Suprapubic skin (tissue), 4 donors: ENCODE data around the gene MRAP2. TPM values are rescaled to one million over a fixed set of nuclear protein-coding genes. Genes with fewer than 3 reads are reported as not detected.

Experiments
- DNase-seq, 2 donors: peaks; one replicate each; pipeline ENCODE4 v3.0.0-alpha.2; 2019; ENCODE audit warnings: low spot score in 2 of 2
- H3K27ac ChIP-seq: fragments of 200-600 bp; sonication (generic); one replicate; pipeline ENCODE4 v1.5.1; 2019
- H3K27me3 ChIP-seq: fragments of 200-600 bp; sonication (generic); one replicate; pipeline ENCODE4 v1.5.1; 2019
- H3K36me3 ChIP-seq: fragments of 200-600 bp; sonication (generic); one replicate; pipeline ENCODE4 v1.5.1; 2019
- H3K4me1 ChIP-seq: fragments of 200-600 bp; sonication (generic); one replicate; pipeline ENCODE4 v1.5.1; 2019
- H3K4me3 ChIP-seq: fragments of 200-600 bp; sonication (generic); one replicate; pipeline ENCODE4 v1.5.1; 2019; ENCODE audit warnings: mild to moderate bottlenecking
- H3K9me3 ChIP-seq: fragments of 200-600 bp; sonication (generic); one replicate; pipeline ENCODE4 v1.5.1; 2019
- EP300 ChIP-seq: sonication (generic); formaldehyde crosslinking; IDR thresholded peaks from one replicate; pipeline ENCODE4 v1.6.1; 2017; ENCODE audit warnings: antibody characterized with exemption
- POLR2A ChIP-seq, 2 donors: fragments of 450-650 bp; IDR thresholded peaks; one replicate each; pipeline ENCODE4 v1.6.1; 2017; ENCODE audit warnings: antibody characterized with exemption in 2 of 2, mild to moderate bottlenecking in 2 of 2, moderate library complexity in 2 of 2
- POLR2AphosphoS5 ChIP-seq, 3 donors: sonication (generic); formaldehyde crosslinking; IDR thresholded peaks; one replicate each; pipeline ENCODE4 v1.6.1; 2017; ENCODE audit warnings: antibody characterized with exemption in 3 of 3
- WGBS: methylation state at CpG from one replicate; pipeline ENCODE4 v1.1.5; 2018; 5-methylcytosine and 5-hydroxymethylcytosine counted together
- total RNA-seq, 4 donors: library from RNA; depleted of rRNA; stranded (reverse); fragments of >200 nt; gene quantifications; one replicate each; pipeline ENCODE4 v1.1.0, GENCODE V29; 2016
- TF ChIP-seq, protein P1 (sequence below), 2 donors: fragments of 200-600 bp in 1 of 2; fragments of 450-650 bp in 1 of 2; sonication (generic) in 1 of 2; IDR thresholded peaks; one replicate each; pipeline ENCODE4 v1.5.1; 2016 to 2019; ENCODE audit warnings: antibody characterized with exemption in 2 of 2, mild to moderate bottlenecking in 1 of 2, moderate library complexity in 1 of 2

The MRAP2 gene
- total RNA-seq, 4 donors from 2014 or later, result 1.2 to 2.8 (median 1.8) TPM

DNA sequence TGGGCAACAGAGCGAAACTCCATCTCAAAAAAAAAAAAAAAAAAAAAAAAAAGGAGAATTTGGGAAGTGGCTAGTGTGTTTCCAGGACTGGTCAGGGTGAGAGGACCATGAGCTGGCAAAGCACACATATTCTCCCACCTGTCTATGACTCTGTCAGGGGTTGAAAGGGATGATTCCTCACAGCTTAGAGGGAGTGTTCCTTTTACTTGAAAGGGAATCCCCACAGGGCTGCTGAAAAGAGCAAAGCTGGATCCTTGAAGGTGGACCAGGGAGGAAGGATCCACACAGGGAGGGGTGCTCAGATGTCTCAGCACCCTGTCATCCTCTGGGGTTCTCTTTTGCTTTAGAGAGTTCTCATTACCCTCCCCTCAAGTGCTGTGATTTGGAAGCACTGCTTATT, 13.2 kb downstream of the MRAP2 start:
- Histone ChIP-seq H3K36me3 (no peaks in the 10 kb centered on the region), H3K4me1 (peaks cover 2% of the 10 kb centered on the region), H3K4me3 (no peak overlapping the region), H3K9me3 (no peaks in the 10 kb centered on the region), H3K27me3 (no peaks in the 10 kb centered on the region), H3K27ac (no peak overlapping the region)
- TF ChIP-seq, protein P1, sequence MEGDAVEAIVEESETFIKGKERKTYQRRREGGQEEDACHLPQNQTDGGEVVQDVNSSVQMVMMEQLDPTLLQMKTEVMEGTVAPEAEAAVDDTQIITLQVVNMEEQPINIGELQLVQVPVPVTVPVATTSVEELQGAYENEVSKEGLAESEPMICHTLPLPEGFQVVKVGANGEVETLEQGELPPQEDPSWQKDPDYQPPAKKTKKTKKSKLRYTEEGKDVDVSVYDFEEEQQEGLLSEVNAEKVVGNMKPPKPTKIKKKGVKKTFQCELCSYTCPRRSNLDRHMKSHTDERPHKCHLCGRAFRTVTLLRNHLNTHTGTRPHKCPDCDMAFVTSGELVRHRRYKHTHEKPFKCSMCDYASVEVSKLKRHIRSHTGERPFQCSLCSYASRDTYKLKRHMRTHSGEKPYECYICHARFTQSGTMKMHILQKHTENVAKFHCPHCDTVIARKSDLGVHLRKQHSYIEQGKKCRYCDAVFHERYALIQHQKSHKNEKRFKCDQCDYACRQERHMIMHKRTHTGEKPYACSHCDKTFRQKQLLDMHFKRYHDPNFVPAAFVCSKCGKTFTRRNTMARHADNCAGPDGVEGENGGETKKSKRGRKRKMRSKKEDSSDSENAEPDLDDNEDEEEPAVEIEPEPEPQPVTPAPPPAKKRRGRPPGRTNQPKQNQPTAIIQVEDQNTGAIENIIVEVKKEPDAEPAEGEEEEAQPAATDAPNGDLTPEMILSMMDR (IDR thresholded peaks at IDR 0.05), result no peak
- no peak for TF ChIP-seq POLR2AphosphoS5 (IDR thresholded peaks at IDR 0.05)
- no peak for TF ChIP-seq EP300
- no peak for TF ChIP-seq POLR2A (IDR thresholded peaks at IDR 0.05)
- DNase-seq, result no peak
- 82% methylated on average over 1 of the region's 1 CpG for WGBS

DNA sequence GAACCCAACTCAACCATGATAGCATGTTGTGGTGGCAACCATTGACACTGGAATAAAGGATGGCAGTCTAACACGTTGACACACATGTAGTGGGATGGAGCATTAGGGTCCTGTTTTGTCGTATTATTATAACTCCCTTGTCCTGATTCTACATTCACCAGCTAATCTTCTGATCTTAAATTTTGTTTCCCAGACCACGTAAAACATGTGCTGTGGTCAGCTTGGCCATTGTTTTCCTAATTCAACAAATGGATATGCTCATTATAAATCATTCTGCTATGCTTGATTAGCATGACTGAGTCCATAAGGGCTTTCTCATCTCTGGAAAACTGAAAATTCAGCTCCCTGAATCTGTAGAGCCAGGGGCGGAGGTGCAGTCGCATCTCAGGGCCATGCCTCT, 15.0 kb downstream of the MRAP2 start:
- no peak for DNase-seq
- TF ChIP-seq POLR2AphosphoS5 (IDR thresholded peaks at IDR 0.05) (no peak), POLR2A (IDR thresholded peaks at IDR 0.05) (no peak), EP300 (no peak)
- TF ChIP-seq, protein P1 (IDR thresholded peaks at IDR 0.05), result no peak
- Histone ChIP-seq H3K36me3 (no peaks in the 10 kb centered on the region), H3K4me1 (peaks cover 9% of the 10 kb centered on the region), H3K27ac (no peak overlapping the region), H3K9me3 (no peaks in the 10 kb centered on the region), H3K27me3 (no peaks in the 10 kb centered on the region), H3K4me3 (no peak overlapping the region)
- 84% methylated on average over 5 of the region's 5 CpGs for WGBS

DNA sequence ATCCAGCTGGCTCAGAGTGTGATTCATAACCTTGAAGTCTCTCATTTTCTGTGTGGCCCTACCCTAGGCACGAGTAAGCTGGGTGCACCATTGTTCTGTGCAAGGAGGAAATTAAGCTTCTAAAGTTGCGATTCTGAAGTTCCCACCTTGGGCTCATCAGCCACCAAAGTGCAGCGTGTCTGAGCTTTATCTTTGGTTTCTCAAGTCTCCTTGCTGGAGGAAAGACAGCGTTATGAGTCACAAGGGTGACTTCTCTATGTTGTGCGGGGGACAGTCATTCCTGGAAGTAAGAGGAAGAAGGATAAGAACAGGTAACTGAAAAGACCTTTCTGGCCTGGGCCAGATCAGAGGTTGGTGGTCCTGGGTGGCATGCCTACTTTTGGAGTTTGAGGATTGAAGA, 16.8 kb downstream of the MRAP2 start:
- no peak overlapping the region for H3K4me3 ChIP-seq
- no peak for DNase-seq
- WGBS, result 95% methylated on average over 5 of the region's 5 CpGs
- no peaks in the 10 kb centered on the region for H3K9me3 ChIP-seq
- no peak for TF ChIP-seq POLR2AphosphoS5 (IDR thresholded peaks at IDR 0.05)
- TF ChIP-seq, protein P1 (IDR thresholded peaks at IDR 0.05), result no peak
- no peak for TF ChIP-seq POLR2A (IDR thresholded peaks at IDR 0.05)
- TF ChIP-seq EP300, result no peak
- peaks cover 9% of the 10 kb centered on the region for H3K4me1 ChIP-seq
- H3K27me3 ChIP-seq, result no peaks in the 10 kb centered on the region
- H3K27ac ChIP-seq, result no peak overlapping the region
- no peaks in the 10 kb centered on the region for H3K36me3 ChIP-seq

DNA sequence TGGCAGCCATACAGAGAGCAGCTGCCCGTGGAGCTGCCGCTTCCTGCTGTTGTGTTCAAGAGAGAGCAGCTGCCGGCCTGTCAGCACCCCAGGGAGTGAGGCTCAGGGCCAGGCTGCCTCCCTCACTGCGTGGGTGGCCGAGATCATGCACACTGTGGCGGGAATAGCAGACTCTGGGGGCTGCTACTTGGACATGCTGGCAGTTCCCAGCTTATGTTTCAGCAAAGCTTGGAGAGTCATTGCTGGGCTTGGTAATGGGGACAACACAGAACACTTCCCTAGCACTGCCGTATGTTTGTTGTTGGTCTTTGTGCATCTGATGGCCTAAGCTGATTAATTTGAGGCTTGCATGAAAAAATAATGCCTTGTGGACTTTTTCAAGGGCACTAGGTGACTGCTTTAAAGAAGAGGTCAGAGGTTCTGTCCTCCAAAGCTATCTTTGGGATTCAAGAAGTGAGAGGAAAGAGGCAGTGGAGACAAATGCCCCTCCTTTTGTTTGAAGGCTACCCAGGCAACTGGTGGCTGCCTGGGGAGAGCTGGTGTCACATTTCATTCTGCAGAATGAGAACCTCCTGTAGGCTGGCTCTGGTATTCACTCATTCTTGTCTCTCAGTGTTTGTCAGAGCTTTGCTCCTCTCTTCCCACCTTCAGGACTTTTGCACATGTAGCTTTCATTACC, 18.8 kb downstream of the MRAP2 start:
- TF ChIP-seq POLR2AphosphoS5 (IDR thresholded peaks at IDR 0.05) (no peak), EP300 (no peak), POLR2A (IDR thresholded peaks at IDR 0.05) (no peak)
- TF ChIP-seq, protein P1 (IDR thresholded peaks at IDR 0.05), result no peak
- H3K9me3 ChIP-seq, result no peaks in the 10 kb centered on the region
- H3K27ac ChIP-seq, result no peak overlapping the region
- WGBS, result 22% methylated on average over 7 of the region's 7 CpGs
- peak overlapping the region; percentile 16 for H3K4me3 ChIP-seq
- no peaks in the 10 kb centered on the region for H3K27me3 ChIP-seq
- H3K4me1 ChIP-seq, result peaks cover 9% of the 10 kb centered on the region
- no peaks in the 10 kb centered on the region for H3K36me3 ChIP-seq
- no peak for DNase-seq

DNA sequence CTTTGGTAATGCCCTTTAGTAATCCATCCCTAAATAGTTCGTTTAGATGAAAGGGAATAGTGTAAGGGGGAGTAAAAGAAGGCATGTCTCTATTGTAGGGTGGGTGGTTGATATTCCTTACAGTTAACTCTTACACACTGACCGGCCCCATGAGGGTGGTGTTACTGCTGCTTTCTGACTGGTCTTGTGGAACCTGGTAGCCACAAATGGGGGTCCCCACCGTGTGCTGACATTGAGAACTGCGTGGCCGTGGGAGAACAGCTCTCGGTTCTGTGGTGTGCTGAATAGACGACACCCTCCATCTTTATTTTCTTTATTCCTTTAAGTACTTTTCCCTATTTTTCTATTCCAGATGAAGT, 19.3 kb downstream of the MRAP2 start:
- Histone ChIP-seq H3K4me1 (peaks cover 9% of the 10 kb centered on the region), H3K27ac (no peak overlapping the region), H3K9me3 (no peaks in the 10 kb centered on the region), H3K4me3 (no peak overlapping the region), H3K27me3 (no peaks in the 10 kb centered on the region), H3K36me3 (no peaks in the 10 kb centered on the region)
- DNase-seq, result no peak
- 82% methylated on average over 7 of the region's 7 CpGs for WGBS
- TF ChIP-seq, protein P1 (IDR thresholded peaks at IDR 0.05), result no peak
- TF ChIP-seq POLR2AphosphoS5 (IDR thresholded peaks at IDR 0.05), result no peak
- no peak for TF ChIP-seq EP300
- TF ChIP-seq POLR2A (IDR thresholded peaks at IDR 0.05), result no peak
